Activated naive CD8-positive, alpha-beta T cell treated with anti-CD3 and anti-CD28 coated beads, Interleukin-2, amount 50 U/mL, for 24 hours (primary cell): ENCODE results near the gene OR2AE1.
A peak's percentile ranks its signal among the peaks of the same experiment; 100 is the strongest.

ENCODE experiments used
- ATAC-seq: fragments of 150-1000 bp; cut with Tn5 transposase; one replicate; pipeline ENCODE4 v1.10.0; 2021
- DNase-seq: peaks from one replicate; pipeline ENCODE4 v3.0.0; 2021
- H3K27ac Mint-ChIP-seq: one replicate; pipeline ENCODE4 v1.8.0; 2021; ENCODE audit warnings: mild to moderate bottlenecking, mixed read lengths
- H3K27me3 Mint-ChIP-seq: one replicate; pipeline ENCODE4 v1.8.0; 2021; ENCODE audit warnings: mixed read lengths
- H3K36me3 Mint-ChIP-seq: one replicate; pipeline ENCODE4 v1.8.0; 2021; ENCODE audit warnings: low read depth, mixed read lengths
- H3K4me1 Mint-ChIP-seq: one replicate; pipeline ENCODE4 v1.8.0; 2021; ENCODE audit warnings: mixed read lengths
- H3K4me3 Mint-ChIP-seq: one replicate; pipeline ENCODE4 v1.8.0; 2021; ENCODE audit warnings: mild to moderate bottlenecking, moderate library complexity, mixed read lengths
- H3K9me3 Mint-ChIP-seq: one replicate; pipeline ENCODE4 v1.8.0; 2021; ENCODE audit warnings: mixed read lengths

Gene OR2AE1, protein sequence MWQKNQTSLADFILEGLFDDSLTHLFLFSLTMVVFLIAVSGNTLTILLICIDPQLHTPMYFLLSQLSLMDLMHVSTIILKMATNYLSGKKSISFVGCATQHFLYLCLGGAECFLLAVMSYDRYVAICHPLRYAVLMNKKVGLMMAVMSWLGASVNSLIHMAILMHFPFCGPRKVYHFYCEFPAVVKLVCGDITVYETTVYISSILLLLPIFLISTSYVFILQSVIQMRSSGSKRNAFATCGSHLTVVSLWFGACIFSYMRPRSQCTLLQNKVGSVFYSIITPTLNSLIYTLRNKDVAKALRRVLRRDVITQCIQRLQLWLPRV

DNA sequence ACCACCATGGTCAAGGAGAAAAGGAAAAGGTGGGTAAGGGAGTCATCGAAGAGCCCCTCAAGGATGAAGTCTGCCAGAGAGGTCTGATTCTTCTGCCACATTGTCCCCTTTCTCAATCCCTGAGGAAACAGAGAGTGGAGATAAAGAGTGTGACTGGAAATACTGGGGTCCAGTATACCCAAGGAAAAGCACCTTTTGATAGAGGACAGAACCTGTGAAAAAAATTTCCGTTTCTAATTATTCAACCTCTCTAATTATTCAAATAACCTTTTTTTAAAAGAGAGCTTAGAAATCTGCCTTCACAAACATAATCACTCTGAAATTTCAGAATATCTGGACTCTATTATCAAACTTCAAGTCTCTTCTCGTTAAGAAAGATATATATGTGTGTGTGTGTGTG, at the start of gene OR2AE1:
Gene OR2AE1, minus strand, starts transcription at position 101 of the 400 bp plus-strand sequence. Its CDS starts 0 bp downstream, at position 101.
- no peaks in the 10 kb centered on the region for H3K4me1 Mint-ChIP-seq
- H3K9me3 Mint-ChIP-seq = no peaks in the 10 kb centered on the region
- no peaks in the 10 kb centered on the region for H3K36me3 Mint-ChIP-seq
- DNase-seq (no peak), ATAC-seq (no peak)
- H3K4me3 Mint-ChIP-seq = no peak within 1 kb of the TSS
- no peak within 1 kb of the TSS for H3K27ac Mint-ChIP-seq
- no peaks in the 10 kb centered on the region for H3K27me3 Mint-ChIP-seq

DNA sequence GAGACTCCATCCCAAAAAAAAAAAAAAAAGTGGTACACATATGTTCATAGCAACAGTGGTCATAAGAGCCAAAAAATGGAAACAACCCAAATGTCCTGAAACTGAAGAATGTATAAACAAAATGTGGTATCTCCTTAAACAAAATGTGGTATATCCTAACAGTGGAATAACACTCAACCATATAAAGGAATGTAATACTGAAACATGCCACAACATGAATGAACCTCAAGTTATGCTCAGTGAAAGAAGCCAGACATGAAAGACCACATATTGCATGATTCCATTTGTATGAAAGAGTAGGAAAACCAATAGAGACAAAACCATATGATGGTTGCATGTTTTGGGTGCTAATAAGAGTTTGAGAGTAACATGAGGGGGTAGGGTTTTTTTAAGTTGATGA, 49.5 kb upstream of the OR2AE1 start:
- no peak overlapping the region for H3K27ac Mint-ChIP-seq
- DNase-seq = no peak
- H3K36me3 Mint-ChIP-seq = peaks cover 5% of the 10 kb centered on the region
- H3K4me3 Mint-ChIP-seq = no peak overlapping the region
- peaks cover 18% of the 10 kb centered on the region for H3K27me3 Mint-ChIP-seq
- H3K9me3 Mint-ChIP-seq = no peaks in the 10 kb centered on the region
- ATAC-seq = no peak
- peaks cover 21% of the 10 kb centered on the region for H3K4me1 Mint-ChIP-seq

DNA sequence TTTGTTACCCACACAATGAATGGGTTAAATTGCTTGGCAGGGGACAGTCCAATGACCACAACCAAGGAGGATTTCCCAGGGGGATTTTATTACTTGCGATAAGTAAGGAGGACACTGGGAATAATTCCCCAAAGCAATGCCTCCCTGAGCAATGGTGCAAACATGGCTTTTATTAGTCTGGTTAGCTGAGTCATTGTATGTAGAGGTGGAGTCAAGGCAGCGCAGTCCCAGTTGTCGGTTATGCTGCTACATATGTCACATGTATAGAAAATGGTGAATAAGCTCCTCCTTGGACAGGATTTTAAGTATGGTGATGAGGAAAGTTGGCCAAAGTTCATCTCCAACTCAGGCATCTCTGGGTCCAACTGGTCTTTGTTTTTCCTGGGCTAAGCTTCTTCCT, 46.4 kb upstream of the OR2AE1 start:
- no peak for DNase-seq
- H3K36me3 Mint-ChIP-seq = peaks cover 8% of the 10 kb centered on the region
- H3K9me3 Mint-ChIP-seq = no peaks in the 10 kb centered on the region
- peaks cover 14% of the 10 kb centered on the region for H3K27me3 Mint-ChIP-seq
- peaks cover 18% of the 10 kb centered on the region for H3K4me1 Mint-ChIP-seq
- ATAC-seq = no peak
- H3K27ac Mint-ChIP-seq = no peak overlapping the region
- no peak overlapping the region for H3K4me3 Mint-ChIP-seq

DNA sequence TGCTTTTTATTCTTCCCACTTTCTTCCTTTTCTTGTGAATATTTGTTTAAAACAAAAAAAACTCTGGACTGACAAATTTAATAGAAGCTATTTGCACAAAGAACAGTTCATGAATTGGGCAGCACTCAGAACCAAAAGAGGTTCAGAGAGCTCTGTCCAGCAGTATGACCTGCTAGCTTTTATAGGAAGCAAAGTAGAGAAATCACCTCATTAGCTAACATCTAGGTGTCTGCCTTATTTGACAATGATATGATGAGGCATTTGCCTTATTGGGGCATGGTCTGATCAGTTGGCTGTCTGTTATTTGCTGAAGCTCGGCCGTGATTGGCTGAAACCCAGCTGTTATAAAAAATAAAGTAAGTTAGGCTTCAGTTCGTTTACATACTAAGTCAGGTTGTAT, 43.3 kb upstream of the OR2AE1 start:
- Mint-ChIP-seq H3K4me3 (peak overlapping the region; percentile 94), H3K4me1 (peaks cover 40% of the 10 kb centered on the region), H3K36me3 (peaks cover 22% of the 10 kb centered on the region), H3K27me3 (peaks cover 2% of the 10 kb centered on the region), H3K27ac (peak overlapping the region; percentile 96), H3K9me3 (no peaks in the 10 kb centered on the region)
- ATAC-seq (no peak), DNase-seq (no peak)

DNA sequence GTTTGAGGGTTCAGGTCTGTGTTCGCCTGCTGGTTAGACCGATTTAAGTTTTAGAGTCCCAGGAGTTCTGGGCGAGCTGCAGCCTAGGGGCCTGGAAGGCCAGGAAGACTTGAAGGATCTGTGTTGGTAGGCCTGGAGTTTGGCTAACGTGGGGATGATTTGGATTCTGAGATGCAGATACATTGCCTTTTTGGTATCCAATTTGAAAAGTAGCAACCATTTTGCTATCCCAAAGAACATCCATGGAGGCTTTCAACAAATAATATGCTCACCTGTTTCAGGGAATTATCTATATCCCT, 42.9 kb upstream of the OR2AE1 start:
- ATAC-seq = no peak
- Mint-ChIP-seq H3K27me3 (peaks cover 1% of the 10 kb centered on the region), H3K4me1 (peaks cover 42% of the 10 kb centered on the region), H3K4me3 (peak overlapping the region; percentile 94), H3K9me3 (no peaks in the 10 kb centered on the region), H3K36me3 (peaks cover 25% of the 10 kb centered on the region), H3K27ac (peak overlapping the region; percentile 96)
- no peak for DNase-seq

DNA sequence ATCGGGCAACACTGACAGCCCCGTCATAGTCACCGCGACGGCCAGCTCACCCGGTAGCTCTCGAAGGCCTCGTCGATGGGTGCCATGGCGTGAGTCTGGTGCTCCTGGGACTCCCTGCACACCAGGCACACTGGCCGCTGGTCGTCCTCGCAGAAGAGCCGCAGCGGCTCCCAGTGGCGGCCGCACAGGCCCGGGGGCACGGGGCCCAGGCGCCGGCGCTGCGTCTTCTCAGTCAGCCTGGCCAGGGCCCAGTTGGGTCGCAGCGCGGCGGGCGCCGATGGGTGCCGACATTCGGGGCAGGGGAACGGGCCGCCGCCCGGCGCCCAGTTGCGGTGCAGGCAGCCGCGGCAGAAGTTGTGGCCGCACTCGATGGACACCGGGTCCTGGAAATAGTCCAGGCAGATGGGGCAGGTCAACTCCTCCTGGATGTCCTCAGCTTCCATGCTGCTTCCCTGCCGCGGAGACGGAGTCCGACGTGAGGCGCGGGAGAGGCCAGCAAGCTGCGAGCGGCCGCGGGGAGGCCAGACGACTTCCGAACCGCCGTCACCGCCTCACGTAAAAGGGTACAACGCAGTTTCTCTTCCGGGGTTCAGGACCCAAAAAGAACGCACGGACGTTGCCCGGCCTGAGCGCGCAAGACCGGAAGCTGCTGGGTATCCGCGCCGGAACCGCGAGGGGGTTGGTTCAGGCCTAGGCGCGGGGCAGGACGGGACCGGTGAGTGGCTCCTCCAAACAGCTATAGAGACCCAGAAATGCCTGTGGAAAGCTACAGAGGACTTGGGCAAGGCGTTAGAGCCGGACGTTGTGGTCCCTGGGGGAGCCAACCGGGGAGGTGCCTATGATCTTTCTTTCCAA, 42.4 kb upstream of the OR2AE1 start, which contains the start of gene TRIM4:
Gene TRIM4, minus strand, starts transcription at position 572 of the 855 bp plus-strand sequence. Its CDS starts 129 bp downstream, at position 443.
- Mint-ChIP-seq H3K9me3 (no peaks in the 10 kb centered on the region), H3K4me1 (peaks cover 46% of the 10 kb centered on the region), H3K36me3 (peaks cover 25% of the 10 kb centered on the region), H3K27me3 (no peaks in the 10 kb centered on the region), H3K27ac (peak within 1 kb of the TSS; percentile 96), H3K4me3 (peak within 1 kb of the TSS; percentile 94)
- peak; percentile 100 for ATAC-seq
- peak; percentile 92 for DNase-seq

DNA sequence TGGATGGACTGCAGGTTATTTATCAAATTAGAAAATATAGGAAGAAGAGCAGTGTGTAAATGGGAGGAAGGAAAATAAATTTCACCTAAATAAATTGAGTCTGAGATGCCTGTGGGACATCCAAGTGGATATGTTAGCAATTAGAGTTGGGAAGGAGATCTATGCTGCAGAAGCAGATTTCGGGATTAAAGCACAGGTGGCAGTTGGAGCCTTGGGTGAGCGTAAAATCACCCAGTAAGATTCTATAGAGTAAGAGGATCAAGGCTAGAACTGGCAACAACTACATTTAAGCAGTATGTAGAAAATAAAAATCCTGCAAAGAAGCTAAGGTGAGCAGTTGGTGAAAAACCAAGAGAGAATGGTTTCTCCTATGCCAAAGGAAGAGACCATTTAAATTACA, 34.1 kb upstream of the OR2AE1 start:
- Mint-ChIP-seq H3K27me3 (no peaks in the 10 kb centered on the region), H3K4me1 (peaks cover 33% of the 10 kb centered on the region), H3K4me3 (no peak overlapping the region), H3K27ac (no peak overlapping the region), H3K36me3 (peaks cover 41% of the 10 kb centered on the region), H3K9me3 (no peaks in the 10 kb centered on the region)
- ATAC-seq (no peak), DNase-seq (no peak)

DNA sequence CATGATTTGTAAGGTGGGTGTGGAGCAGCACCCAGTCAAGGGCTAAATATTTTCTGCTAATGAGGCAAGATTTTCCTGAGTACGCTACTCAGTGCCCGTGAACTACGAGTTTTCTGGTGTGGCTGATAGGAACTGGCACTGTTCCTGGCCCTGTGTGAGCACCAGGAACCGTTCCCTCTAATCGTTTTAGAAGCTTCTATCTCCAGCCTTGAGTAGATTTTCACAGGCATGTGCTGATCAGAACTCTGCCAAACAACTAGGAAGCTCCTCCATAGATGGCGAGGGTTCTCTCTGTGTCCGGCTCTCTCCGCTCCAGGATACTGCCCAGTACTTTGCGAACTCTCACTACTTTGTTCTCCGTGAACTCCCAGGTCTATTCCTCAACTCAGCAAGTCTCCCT, 24.7 kb upstream of the OR2AE1 start:
- peak overlapping the region; percentile 52 for H3K27ac Mint-ChIP-seq
- no peaks in the 10 kb centered on the region for H3K9me3 Mint-ChIP-seq
- no peak overlapping the region for H3K4me3 Mint-ChIP-seq
- DNase-seq (no peak), ATAC-seq (no peak)
- H3K4me1 Mint-ChIP-seq = peaks cover 3% of the 10 kb centered on the region
- no peaks in the 10 kb centered on the region for H3K27me3 Mint-ChIP-seq
- H3K36me3 Mint-ChIP-seq = peaks cover 62% of the 10 kb centered on the region

DNA sequence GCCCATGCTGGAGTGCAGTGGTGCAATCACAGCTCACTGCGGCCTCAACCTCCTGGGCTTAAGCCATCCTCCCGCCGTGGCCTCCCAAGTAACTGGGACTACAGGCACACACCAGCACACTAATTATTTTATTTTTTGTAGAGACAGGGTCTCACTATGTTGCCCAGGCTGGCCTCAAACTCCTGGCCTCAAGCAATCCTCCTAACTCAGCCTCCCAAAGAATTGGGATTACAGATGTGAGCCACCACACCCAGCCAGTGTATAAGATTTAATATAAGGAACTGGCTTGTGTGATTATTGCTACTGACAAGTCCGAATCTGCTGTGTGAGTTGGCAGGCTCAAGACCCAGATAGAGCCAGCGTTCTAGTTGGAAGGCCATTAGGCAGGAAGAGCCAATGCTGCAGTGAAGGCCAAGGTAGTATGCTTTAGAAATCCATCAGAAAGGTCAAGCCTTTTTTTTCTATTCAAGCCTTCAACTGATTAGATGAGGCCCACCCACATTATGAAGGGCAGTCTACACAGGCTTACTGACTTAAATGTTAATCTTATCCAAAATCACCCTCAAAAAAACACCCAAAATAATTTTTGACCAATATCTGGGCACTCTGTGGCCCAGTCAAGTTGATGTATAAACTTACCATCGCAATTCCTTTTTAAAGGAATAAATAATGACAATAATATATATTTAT, 23.1 kb upstream of the OR2AE1 start:
- Mint-ChIP-seq H3K36me3 (peaks cover 55% of the 10 kb centered on the region), H3K4me1 (peaks cover 3% of the 10 kb centered on the region), H3K27ac (no peak overlapping the region), H3K27me3 (no peaks in the 10 kb centered on the region), H3K9me3 (no peaks in the 10 kb centered on the region), H3K4me3 (no peak overlapping the region)
- DNase-seq = no peak
- no peak for ATAC-seq

DNA sequence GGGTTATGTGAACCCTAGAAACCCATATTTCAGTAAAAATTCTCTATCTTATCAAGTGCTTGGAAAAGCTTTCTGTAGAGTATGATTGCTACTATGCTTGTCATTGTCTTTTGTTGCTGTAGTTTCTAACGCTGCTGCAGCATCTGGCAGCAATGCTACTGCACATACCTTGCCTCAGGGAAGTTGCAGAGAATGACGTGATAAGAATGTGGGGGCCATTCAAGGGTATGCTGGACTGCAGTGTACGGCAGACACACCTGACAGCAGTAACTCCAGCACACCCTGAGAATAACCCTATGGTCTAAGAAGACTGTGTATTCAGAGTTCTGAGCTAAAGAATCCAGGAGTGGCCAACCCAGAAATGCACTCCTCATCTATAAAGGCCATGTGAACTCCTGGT, 22.0 kb upstream of the OR2AE1 start:
- Mint-ChIP-seq H3K4me1 (peaks cover 3% of the 10 kb centered on the region), H3K27me3 (no peaks in the 10 kb centered on the region), H3K27ac (no peak overlapping the region), H3K9me3 (no peaks in the 10 kb centered on the region), H3K4me3 (no peak overlapping the region), H3K36me3 (peaks cover 49% of the 10 kb centered on the region)
- DNase-seq = no peak
- ATAC-seq = no peak

DNA sequence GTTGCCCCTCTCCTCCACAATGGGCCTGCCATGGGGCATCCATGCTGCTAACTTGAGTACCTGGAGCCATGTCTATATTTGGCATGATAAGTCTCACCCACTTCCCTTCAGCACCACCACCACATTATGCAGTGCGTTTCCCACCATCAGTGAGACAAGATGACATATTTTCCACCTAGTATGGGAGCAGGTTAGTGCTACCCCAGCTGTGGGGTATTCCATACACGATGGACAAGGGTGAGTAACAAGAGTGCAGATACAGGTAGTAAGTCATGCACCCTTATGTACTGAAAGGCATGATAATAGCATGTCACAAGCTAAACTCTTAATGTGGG, 21.2 kb upstream of the OR2AE1 start:
- ATAC-seq (peak; percentile 15), DNase-seq (no peak)
- no peak overlapping the region for H3K27ac Mint-ChIP-seq
- H3K4me1 Mint-ChIP-seq = peaks cover 3% of the 10 kb centered on the region
- peaks cover 44% of the 10 kb centered on the region for H3K36me3 Mint-ChIP-seq
- no peaks in the 10 kb centered on the region for H3K27me3 Mint-ChIP-seq
- H3K4me3 Mint-ChIP-seq = no peak overlapping the region
- no peaks in the 10 kb centered on the region for H3K9me3 Mint-ChIP-seq

DNA sequence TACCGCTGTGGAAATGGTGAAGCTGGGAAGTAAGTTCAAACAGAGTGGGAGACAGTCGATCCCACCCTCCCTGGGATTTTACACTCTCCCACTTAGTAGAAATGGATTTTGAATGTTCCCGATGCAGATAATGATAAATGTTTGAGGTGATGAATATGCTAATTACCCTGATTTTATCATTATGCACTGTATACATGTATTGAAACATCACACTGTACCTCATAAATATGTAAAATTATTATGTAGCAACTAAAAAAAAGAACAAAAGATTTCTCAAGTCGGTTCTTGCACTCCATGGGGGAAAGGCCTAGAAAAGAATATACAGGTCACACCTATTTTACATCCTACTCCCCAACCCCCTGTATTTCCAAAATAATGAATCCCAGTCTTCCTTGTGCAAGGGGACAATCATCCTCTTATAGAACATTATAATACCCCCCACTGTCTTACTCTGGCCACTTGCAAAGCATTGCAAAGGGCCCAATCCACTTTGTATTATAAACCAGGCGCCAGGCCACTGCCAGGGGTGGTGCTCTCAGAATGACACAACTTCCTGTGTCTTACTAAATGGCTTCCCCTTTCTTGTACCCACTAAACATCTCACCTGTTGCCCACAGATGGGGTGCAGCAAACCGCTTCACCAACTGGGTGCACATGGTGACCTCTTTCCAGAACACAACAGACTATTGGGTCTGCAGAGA, 20.6 kb upstream of the OR2AE1 start:
- DNase-seq (no peak), ATAC-seq (no peak)
- no peak overlapping the region for H3K27ac Mint-ChIP-seq
- H3K27me3 Mint-ChIP-seq = no peaks in the 10 kb centered on the region
- no peaks in the 10 kb centered on the region for H3K9me3 Mint-ChIP-seq
- H3K4me3 Mint-ChIP-seq = no peak overlapping the region
- H3K4me1 Mint-ChIP-seq = peaks cover 3% of the 10 kb centered on the region
- peaks cover 39% of the 10 kb centered on the region for H3K36me3 Mint-ChIP-seq

DNA sequence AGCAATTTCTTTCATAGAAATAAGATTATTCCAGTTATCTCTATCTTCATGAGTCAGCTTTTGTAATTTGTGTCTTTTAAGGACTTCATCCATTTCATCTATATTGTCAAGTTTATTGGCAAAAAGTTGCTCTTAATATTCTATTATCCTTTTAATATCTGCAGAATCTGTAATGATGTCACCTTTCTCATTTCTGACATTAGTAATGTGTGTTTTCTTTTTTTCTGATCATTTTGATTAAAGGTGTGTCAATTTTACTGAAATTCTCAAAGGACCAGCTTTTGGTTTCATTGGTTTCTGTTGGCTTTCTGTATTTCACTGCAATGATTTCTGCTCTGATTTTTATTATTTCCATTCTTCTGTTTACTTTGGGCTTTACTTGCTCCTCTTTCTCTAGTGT, 17.9 kb upstream of the OR2AE1 start:
- H3K9me3 Mint-ChIP-seq = peaks cover 6% of the 10 kb centered on the region
- H3K4me1 Mint-ChIP-seq = peaks cover 3% of the 10 kb centered on the region
- no peak overlapping the region for H3K27ac Mint-ChIP-seq
- H3K36me3 Mint-ChIP-seq = peaks cover 39% of the 10 kb centered on the region
- DNase-seq (no peak), ATAC-seq (no peak)
- no peaks in the 10 kb centered on the region for H3K27me3 Mint-ChIP-seq
- no peak overlapping the region for H3K4me3 Mint-ChIP-seq

DNA sequence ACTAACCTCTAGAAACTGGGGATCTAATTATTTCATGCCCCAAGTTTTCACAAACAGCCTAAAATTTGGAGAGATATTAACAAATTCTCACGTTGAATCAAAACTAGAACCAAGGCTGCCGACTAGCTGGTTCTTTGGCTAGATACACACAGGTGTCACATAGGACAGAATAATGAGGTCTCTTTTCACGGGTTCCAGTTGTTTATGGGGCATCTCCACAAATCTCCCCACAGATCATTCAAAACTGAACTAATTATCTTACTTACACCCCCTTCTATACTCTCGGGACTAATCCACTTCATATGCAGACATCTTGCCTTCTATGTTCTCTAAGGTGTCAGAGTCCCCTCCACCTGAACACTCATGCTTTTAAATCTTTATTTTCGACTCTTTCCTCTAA, 16.4 kb upstream of the OR2AE1 start:
- Mint-ChIP-seq H3K27ac (no peak overlapping the region), H3K9me3 (peaks cover 6% of the 10 kb centered on the region), H3K27me3 (no peaks in the 10 kb centered on the region), H3K4me1 (peaks cover 3% of the 10 kb centered on the region), H3K4me3 (no peak overlapping the region), H3K36me3 (peaks cover 40% of the 10 kb centered on the region)
- no peak for DNase-seq
- no peak for ATAC-seq
